HG02870 (cell line): Measurements from ENCODE around the gene IFT122.

Experiments used
- ATAC-seq: cut with Tn5 transposase; IDR thresholded peaks from one replicate; pipeline ENCODE4 v1.9.1; 2021; ENCODE audit warnings: mild to moderate bottlenecking, moderate library complexity; ENCODE audit not compliant: unreplicated experiment

Gene IFT122

GRCh38 chr3:129555616-129556357, 115.8 kb downstream of the IFT122 start:
- ATAC-seq: no peak

GRCh38 chr3:129556358-129556695, 116.3 kb downstream of the IFT122 start:
- no peak for ATAC-seq

- ATAC-seq: no peak
Measured at GRCh38 chr3:129556890-129557547, 117.0 kb downstream of the IFT122 start.

- ATAC-seq: no peak
Measured at GRCh38 chr3:129557548-129557894, 117.5 kb downstream of the IFT122 start.

- no peak for ATAC-seq
Measured at GRCh38 chr3:129558081-129558771, 118.2 kb downstream of the IFT122 start.

GRCh38 chr3:129558772-129559564, 118.9 kb downstream of the IFT122 start:
- no peak for ATAC-seq

GRCh38 chr3:129559565-129560079, 119.6 kb downstream of the IFT122 start:
- ATAC-seq: no peak

GRCh38 chr3:129560269-129560787, 120.3 kb downstream of the IFT122 start:
- ATAC-seq: no peak

- no peak for ATAC-seq
Measured at GRCh38 chr3:129560911-129561594, 121.0 kb downstream of the IFT122 start.

- no peak for ATAC-seq
Measured at GRCh38 chr3:129561619-129562248, 121.7 kb downstream of the IFT122 start.

- ATAC-seq: no peak
Measured at GRCh38 chr3:129562803-129563202, 122.8 kb downstream of the IFT122 start.

- ATAC-seq: no peak
Measured at GRCh38 chr3:129563332-129563731, 123.3 kb downstream of the IFT122 start.

- ATAC-seq: no peak
Measured at GRCh38 chr3:129563850-129564535, 124.0 kb downstream of the IFT122 start.

GRCh38 chr3:129564981-129565644, 125.1 kb downstream of the IFT122 start:
- ATAC-seq: no peak

- no peak for ATAC-seq
Measured at GRCh38 chr3:129565902-129566301, 125.9 kb downstream of the IFT122 start.

GRCh38 chr3:129567176-129567705, 127.2 kb downstream of the IFT122 start:
- no peak for ATAC-seq

GRCh38 chr3:129567939-129568338, 127.9 kb downstream of the IFT122 start:
- ATAC-seq: no peak

- no peak for ATAC-seq
Measured at GRCh38 chr3:129569856-129570255, 129.8 kb downstream of the IFT122 start.
